CD4-positive, alpha-beta T cell treated with Interferon alpha-2 for 1 hour (primary cell): ENCODE data around the gene DOK7.
A peak's percentile ranks its signal among the peaks of the same experiment; 100 is the strongest.

Experiments used
- DNase-seq, 2 donors: peaks; one replicate each; pipeline ENCODE4 v3.0.0-alpha.2; 2020 to 2022

DOK7 gene

GRCh38 chr4:3462790-3463415 lies at the start of gene DOK7:
Gene DOK7, plus strand, starts transcription at chr4:3463306. Its CDS starts 70 bp downstream, at chr4:3463376.
- no peak for DNase-seq

GRCh38 chr4:3413675-3414420 lies 49.3 kb upstream of the DOK7 start:
- no peak for DNase-seq

GRCh38 chr4:3414421-3415279 lies 48.5 kb upstream of the DOK7 start:
- DNase-seq: peak in 1 of 2 donors; percentile 4

- DNase-seq: no peak
These were observed 47.5 kb upstream of the DOK7 start for GRCh38 chr4:3415471-3416141.

GRCh38 chr4:3416270-3416669 lies 46.8 kb upstream of the DOK7 start:
- no peak for DNase-seq

- DNase-seq: no peak
These were observed 46.3 kb upstream of the DOK7 start for GRCh38 chr4:3416821-3417221.

GRCh38 chr4:3417448-3417847 lies 45.7 kb upstream of the DOK7 start:
- no peak for DNase-seq

GRCh38 chr4:3418029-3418762 lies 44.9 kb upstream of the DOK7 start:
- DNase-seq: no peak

GRCh38 chr4:3419836-3420605 lies 43.1 kb upstream of the DOK7 start:
- DNase-seq: no peak

- DNase-seq: no peak
These were observed 42.5 kb upstream of the DOK7 start for GRCh38 chr4:3420606-3420955.

GRCh38 chr4:3420956-3421355 lies 42.1 kb upstream of the DOK7 start:
- no peak for DNase-seq

GRCh38 chr4:3421470-3421869 lies 41.6 kb upstream of the DOK7 start:
- no peak for DNase-seq

GRCh38 chr4:3422241-3422801 lies 40.8 kb upstream of the DOK7 start:
- DNase-seq: no peak

GRCh38 chr4:3422808-3423297 lies 40.3 kb upstream of the DOK7 start:
- DNase-seq: no peak

- DNase-seq: no peak
These were observed 39.7 kb upstream of the DOK7 start for GRCh38 chr4:3423406-3423805.

GRCh38 chr4:3423952-3424351 lies 39.2 kb upstream of the DOK7 start:
- DNase-seq: no peak

- no peak for DNase-seq
These were observed 38.5 kb upstream of the DOK7 start for GRCh38 chr4:3424522-3425095.

GRCh38 chr4:3426465-3427133 lies 36.5 kb upstream of the DOK7 start:
- DNase-seq: no peak

- DNase-seq: no peak
These were observed 36.0 kb upstream of the DOK7 start for GRCh38 chr4:3427134-3427476.

- no peak for DNase-seq
These were observed 35.2 kb upstream of the DOK7 start for GRCh38 chr4:3427706-3428446.
